Measurements from ENCODE around the gene DNAH8. TPM values are rescaled to one million over a fixed set of nuclear protein-coding genes. Genes with fewer than 3 reads are reported as not detected.

DNAH8 gene
- total RNA-seq, 1 experiment from 2014 or later: not detected

DNA sequence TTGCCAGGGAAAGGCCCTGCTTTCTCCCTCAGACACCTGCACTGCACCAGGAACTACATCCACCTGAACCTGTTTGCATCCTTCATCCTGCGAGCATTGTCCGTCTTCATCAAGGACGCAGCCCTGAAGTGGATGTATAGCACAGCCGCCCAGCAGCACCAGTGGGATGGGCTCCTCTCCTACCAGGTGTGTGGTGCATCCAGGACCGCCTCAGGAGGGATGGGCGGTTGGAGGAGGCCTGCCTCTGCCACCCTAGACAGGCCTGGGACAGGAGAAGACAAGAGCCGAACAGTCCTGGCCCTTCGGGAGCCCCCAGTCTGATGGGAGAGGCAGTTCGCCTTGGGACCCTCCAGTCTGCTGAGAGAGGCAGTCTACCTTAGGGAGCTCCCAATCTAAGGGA is 357.7 kb downstream of the DNAH8 start:
- DNase-seq (ENCODE audit: low read depth): no peak

DNA sequence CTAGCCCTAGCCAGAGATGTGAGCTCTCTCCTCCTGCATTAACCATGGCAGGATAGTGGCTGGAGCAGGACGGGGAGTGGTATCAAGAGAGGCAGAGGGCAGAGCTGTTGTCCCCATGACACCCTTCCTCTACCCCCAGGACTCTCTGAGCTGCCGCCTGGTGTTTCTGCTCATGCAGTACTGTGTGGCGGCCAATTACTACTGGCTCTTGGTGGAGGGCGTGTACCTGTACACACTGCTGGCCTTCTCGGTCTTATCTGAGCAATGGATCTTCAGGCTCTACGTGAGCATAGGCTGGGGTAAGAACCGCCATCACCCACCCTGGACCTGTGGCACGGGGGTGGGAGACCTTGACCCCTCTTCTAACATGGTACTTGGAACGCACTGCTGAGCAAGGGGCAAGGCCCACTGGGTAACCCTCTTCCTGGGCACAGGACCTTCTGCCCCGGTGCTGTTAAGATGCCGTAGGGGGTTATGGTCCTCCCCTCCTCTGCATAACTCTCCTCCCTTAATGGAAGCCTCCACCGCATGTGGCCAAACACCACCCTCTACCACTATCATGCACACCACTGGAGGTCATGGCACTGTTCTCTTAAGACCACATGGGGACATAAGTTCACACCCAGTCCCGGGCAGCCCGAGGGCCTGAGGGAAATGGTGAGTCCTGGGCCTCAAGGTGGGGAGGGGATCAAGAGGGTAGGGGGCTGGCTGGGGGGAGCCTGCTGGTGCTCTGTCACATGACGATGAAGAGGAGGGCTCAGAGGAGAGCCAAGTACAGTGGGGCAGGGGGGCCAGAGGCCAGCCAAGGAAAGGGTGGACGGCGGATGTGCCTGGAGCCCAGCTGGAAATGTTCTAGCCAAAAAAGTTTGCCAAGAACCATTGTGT is 358.6 kb downstream of the DNAH8 start:
- no peak for DNase-seq (ENCODE audit: low read depth)

DNA sequence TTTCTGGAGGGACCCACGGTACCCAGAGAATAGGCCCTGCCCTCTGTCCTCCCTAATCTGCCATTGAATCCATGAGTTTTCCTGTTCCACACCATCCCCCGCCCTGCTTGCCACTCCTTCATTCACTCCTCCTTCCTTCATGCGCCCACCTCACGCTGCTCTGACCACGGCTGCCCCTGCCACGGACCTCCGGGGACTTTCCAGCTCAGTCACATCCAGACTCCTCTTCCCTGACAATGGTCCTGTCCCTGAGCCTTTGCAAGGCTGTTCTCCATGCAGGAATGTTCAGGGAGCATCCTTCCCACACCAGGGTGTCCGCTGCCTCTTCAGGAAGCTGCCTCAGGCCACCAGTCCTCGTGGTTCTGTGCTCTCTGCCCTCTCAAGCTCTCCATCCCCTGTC is 359.4 kb downstream of the DNAH8 start:
- DNase-seq (ENCODE audit: low read depth): no peak

DNA sequence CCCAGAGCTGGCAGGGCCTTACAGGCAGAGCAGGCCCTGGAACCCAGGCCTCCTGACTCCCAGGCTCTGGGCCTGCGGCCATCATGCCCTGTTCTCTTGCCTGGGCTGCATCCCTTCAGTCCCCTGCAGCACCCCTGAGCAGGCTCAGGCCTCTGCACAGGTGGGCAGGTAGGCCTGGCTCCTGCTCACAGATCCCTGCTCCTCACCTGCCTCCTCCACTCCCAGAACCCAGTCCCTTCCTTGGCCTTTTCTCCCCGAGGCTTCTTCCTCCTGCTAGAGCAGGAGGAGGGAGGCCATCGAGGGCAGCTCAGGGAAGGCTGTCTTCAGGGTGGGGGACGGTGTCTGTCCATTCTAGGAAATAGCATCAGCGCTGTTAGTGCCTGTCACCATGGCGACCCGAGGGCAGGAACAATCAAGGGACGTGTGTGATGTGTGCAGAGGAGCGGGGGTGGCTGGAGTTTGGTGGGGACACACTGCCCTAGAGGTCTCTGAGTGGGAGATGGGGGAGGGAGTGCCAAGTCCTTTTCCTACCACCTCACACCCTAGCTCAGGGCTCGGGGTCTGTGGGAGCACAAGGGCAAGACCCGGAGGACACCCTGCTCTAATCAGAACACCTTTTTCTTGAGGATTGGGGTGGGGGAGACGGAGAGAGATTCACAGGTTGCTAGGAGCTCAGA is 360.0 kb downstream of the DNAH8 start:
- no peak for DNase-seq (ENCODE audit: low read depth)

DNA sequence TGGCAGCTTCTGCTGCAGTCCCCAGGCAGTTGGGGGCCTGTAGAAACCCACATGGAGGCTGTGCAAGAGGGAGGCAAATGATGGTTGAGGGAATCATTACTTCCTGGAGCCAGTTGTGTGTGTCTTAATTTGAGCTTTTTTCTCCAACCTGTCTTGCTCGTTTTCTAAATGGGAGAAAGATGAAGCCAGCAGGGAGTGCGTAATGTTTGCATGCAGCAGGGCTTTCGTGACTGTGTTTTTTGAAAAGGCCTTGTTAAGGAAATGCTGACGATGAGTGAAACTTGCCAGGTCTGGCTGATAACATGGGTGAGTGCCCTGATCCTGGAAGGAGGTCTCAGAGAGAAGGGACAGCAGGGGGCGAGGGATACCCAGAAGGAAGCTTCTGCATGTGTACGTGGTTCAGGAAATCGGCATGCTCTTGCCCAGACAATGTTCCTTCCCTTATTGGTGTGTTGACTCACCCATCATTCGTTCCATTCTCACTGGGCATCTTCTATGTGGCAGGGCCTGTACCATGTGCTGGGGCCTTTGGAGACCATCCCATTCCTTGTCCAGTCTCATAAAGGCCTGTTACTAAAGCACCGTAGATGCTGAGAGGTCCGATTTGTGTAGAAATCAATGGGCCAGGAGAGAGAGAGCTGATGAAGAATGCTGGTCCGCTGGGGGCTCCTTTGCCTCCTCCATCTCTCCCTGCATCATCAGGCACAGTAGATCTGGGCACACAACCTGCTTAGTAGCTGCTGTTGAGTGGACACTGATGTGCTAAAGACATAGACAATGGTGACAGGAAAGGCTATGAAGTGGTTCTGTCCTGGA is 360.9 kb downstream of the DNAH8 start:
- DNase-seq (ENCODE audit: low read depth): no peak

DNA sequence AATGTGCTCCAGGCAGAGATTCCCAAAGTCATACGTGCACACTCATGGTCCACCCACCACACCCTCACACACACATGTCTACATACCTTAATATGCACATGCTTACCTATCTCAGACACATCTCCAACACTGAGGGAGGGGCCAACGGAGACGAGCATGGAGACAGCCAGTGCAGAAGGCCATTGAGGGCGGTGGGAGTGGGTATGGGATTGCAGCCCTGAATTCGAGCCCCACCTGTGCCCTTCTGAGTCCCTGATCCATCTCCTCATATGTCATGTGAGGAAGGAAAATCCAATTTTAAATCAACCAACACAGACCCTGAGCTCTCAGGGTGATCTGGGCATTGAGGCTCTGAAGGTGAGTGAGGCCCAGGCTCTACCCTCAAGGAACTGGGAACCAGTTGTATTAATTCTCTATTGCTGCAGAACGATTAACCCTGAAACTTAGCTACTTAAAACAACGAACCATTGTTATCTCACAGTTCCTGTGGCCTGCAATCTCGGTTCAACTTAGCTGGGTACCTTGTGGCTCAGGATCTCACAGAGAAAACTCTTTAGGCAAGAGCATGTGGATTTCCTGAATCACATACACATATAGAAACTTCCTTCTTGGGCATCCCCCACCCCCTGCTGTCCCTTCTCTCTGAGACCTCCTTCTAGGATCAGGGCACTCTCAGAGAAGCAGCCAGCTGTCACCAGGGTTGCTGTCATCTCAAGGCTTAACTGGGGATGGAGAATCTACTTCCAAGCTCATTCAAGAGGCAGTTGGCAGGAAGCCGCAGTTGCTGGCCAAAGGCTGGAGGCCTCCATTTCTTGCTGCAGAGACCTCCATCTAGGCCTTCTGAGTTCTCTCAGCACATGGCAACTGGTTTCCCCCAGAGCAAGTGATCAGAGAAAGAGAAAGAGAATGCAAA is 361.8 kb downstream of the DNAH8 start:
- no peak for DNase-seq (ENCODE audit: low read depth)

DNA sequence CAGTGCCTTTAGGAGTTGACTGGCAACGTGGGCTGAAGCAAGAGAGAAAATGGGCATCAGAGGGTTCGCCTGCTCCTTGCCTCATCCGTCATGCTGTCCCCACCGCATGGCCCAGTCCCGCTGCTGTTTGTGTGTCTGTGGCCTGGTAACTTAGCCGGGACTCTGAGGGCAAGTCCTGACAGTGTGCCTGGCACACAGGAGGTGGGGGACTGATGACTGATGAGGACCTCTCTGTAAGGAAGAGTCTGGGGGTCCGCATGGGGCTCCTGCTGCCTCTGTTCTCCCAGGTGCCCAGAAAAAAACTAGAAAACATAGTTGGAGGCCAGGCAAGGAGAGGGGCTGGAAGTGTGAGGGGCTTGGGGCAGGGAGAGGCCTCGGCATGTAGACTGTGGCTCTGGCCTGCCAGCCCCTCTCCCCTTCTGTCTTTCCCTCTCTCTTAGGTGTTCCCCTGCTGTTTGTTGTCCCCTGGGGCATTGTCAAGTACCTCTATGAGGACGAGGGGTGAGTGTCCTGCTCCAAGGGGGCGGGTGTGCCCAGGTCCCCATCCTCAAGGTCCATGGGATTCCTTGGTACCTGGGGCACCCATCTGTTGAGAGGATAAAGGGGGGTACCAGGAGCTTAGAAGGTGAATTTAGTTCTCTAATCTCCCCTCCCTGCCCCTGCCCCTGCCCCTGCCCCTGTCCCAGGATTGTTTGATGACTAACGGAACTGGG is 362.9 kb downstream of the DNAH8 start:
- DNase-seq (ENCODE audit: low read depth): no peak

DNA sequence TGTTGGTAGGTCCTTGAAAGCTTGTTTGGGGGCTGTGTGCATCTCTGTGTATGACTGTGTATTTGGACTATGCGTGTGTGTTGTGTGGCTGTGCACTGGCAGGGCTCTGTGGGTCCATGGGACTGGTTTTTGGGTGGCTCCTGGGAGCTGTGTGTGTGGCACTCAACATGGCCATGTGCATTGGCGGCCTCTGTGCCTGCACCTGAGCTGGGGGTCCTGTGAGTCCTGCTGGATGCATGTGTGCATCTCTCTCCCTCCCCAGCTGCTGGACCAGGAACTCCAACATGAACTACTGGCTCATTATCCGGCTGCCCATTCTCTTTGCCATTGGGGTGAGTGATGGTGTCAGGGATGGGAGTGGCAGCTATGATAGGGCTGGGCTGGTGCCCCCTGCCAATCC is 363.6 kb downstream of the DNAH8 start:
- no peak for DNase-seq (ENCODE audit: low read depth)

DNA sequence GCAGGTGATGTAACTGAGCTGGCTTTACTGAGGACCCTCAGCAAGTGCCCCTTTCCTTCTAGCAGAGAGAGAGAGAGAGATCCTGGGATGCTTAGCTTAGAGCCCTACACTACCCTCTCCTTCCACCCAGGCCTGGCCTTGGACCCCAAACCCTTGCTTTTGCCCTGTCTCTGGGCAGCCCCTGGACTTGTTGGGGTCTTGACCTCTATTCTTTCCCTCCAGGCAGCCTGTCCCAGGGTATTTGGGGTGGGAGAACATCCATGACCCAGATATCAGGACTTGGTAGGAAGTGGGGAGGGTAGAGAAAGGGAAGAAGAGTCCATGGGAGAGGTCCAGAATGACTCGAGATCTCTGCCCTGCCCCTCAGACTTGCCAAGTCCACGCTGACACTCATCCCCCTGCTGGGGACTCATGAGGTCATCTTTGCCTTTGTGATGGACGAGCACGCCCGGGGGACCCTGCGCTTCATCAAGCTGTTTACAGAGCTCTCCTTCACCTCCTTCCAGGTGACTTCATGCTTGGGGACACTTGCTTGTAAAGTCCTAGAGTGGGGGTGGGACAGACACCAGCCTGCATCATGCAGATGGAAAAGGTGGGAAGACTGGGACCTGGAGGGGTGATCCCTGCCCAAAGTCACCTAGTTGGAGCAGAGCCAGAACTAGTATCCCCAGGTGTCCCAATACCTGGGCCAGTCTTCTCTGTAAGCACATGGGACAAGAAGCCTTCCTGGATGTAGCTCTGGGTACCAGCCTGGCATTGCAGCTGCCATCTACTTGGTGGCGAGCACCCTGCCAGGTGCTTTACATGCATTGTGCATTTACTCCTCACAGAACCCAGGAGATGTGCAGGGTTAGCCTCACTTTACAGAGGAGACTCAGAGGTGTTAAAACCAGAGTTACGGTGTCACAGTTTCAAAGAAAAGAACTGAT is 364.4 kb downstream of the DNAH8 start:
- no peak for DNase-seq (ENCODE audit: low read depth)

Other genes starting within 250 kb of the DNAH8 start
- gene BTBD9, start 75.4 kb upstream of the DNAH8 start, total RNA-seq (2014; rRNA removed): 5.6 and 6.5 TPM in 2 replicates
- gene GLO1, start 12.2 kb upstream of the DNAH8 start, total RNA-seq (2014; rRNA removed): 230 and 245 TPM in 2 replicates